ENCODE results near the gene FARP2.

- TF ChIP-seq ZNF24 (IDR thresholded peaks at IDR 0.05) (0 out of 2 replicates have a peak, but pooled peaks have one; percentile 3), FOXK2 (IDR thresholded peaks at IDR 0.05) (0 out of 2 replicates have a peak, but pooled peaks have one; percentile 28), SP2 (CRISPR knock-in tag; IDR thresholded peaks at IDR 0.05) (peak; percentile 56; the same call in 1 of the 2 replicates), ZFX (CRISPR knock-in tag; IDR thresholded peaks at IDR 0.05; ENCODE audit: low read depth) (peak; percentile 95), MEIS1 (CRISPR knock-in tag; IDR thresholded peaks at IDR 0.05; ENCODE audit: borderline replicate concordance) (peak; percentile 94), CTCF (CRISPR knock-in tag; IDR thresholded peaks at IDR 0.05) (peak; percentile 96), ESRRA (CRISPR knock-in tag; IDR thresholded peaks at IDR 0.05; ENCODE audit: low read depth) (peak; percentile 86)
These were observed 40.8 kb upstream of the FARP2 start, which contains the start of gene HDLBP for GRCh38 chr2:241315093-241315878.

Data from HepG2 (cell line).